Measurements from ENCODE around the gene ATP13A3. TPM values are rescaled to one million over a fixed set of nuclear protein-coding genes. Genes with fewer than 3 reads are reported as not detected.
A peak's percentile ranks its signal among the peaks of the same experiment; 100 is the strongest.
"Not testable (repeated sequence)": the region's sequence is repeated elsewhere in the genome, so short reads cannot be mapped to it uniquely, and the experiment has no call there.

The ATP13A3 gene
- total RNA-seq: 60.2 to 74.1 TPM (median 62.3 TPM) in 3 replicates

DNA sequence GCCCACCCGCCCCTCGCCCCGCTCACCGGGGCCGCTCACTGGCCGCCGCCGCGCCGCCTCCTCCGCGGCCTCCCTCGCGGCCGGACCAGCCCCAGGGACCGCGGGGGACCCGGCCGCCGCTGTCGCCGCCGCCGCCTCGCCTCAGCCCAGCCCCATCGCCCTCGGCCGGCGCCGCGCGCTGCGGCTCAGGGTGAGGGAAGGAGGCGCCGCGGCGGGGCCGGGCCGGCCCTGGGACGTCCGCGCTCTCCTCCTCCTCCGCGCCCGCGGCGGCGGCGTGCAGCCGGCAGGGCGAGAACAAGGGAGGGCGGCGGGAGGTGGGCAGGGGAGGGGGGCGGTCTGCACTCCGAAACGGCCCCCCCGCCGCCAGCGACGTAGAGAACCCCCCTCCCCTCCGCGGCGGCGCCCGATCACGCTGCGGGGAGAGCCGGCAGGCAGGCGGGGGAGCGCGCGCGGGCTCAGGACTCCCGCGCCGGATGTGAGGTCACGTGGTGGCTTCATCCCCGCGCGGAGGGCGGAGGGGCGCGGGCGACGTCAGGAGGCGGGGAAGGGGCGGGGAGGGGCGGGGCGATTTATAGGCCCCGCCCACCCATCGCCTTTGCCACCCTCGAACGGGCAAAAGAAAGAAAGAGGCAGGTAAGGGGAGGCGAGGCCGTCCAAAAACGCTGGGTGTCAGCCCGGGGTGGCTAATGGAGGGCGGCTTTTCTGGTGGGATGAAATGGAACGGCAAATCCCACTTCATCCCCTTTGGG, at the start of gene ATP13A3:
Gene ATP13A3, minus strand, starts transcription at position 463 of the 749 bp plus-strand sequence. CDS start 24,812 bp downstream, outside the sequence.
- DNase-seq (ENCODE audit: low spot score in 2 of 2, unreplicated experiment in 2 of 2): peak; percentile 81 to 84
- no peaks in the 10 kb centered on the region for H3K27me3 Mint-ChIP-seq (ENCODE audit: low read depth)
- TF ChIP-seq, protein P1, sequence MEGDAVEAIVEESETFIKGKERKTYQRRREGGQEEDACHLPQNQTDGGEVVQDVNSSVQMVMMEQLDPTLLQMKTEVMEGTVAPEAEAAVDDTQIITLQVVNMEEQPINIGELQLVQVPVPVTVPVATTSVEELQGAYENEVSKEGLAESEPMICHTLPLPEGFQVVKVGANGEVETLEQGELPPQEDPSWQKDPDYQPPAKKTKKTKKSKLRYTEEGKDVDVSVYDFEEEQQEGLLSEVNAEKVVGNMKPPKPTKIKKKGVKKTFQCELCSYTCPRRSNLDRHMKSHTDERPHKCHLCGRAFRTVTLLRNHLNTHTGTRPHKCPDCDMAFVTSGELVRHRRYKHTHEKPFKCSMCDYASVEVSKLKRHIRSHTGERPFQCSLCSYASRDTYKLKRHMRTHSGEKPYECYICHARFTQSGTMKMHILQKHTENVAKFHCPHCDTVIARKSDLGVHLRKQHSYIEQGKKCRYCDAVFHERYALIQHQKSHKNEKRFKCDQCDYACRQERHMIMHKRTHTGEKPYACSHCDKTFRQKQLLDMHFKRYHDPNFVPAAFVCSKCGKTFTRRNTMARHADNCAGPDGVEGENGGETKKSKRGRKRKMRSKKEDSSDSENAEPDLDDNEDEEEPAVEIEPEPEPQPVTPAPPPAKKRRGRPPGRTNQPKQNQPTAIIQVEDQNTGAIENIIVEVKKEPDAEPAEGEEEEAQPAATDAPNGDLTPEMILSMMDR (IDR thresholded peaks at IDR 0.05; ENCODE audit: unreplicated experiment): no peak
- peaks cover 12% of the 10 kb centered on the region for H3K4me1 Mint-ChIP-seq
- peak within 1 kb of the TSS; percentile 94 for H3K27ac Mint-ChIP-seq
- H3K4me3 Mint-ChIP-seq: peak within 1 kb of the TSS; percentile 86
- H3K9me3 Mint-ChIP-seq: peaks cover 6% of the 10 kb centered on the region
- peaks cover 5% of the 10 kb centered on the region for H3K36me3 Mint-ChIP-seq

DNA sequence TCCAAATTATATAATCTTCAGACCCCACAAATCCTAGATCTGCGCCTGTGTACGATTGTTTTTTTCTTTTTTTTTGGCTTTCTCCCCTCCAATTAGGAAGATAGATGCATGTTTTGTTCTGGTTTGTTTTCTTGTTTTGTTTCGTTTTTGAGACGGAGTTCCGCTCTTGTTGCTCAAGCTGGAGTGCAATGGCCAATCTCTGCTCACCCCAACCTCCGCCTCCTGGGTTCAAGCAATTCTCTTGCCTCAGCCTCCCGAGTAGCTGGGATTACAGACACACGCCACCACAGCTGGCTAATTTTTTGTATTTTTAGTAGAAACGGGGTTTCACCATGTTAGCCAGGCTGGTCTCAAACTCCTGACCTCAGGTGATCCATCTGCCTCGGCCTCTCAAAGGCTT, 48.4 kb upstream of the ATP13A3 start:
- peaks cover 24% of the 10 kb centered on the region for H3K9me3 Mint-ChIP-seq
- H3K4me1 Mint-ChIP-seq; H3K27me3 Mint-ChIP-seq (ENCODE audit: low read depth); DNase-seq (ENCODE audit: low spot score in 2 of 2, unreplicated experiment in 2 of 2); H3K27ac Mint-ChIP-seq; H3K36me3 Mint-ChIP-seq; H3K4me3 Mint-ChIP-seq: not testable (repeated sequence)

DNA sequence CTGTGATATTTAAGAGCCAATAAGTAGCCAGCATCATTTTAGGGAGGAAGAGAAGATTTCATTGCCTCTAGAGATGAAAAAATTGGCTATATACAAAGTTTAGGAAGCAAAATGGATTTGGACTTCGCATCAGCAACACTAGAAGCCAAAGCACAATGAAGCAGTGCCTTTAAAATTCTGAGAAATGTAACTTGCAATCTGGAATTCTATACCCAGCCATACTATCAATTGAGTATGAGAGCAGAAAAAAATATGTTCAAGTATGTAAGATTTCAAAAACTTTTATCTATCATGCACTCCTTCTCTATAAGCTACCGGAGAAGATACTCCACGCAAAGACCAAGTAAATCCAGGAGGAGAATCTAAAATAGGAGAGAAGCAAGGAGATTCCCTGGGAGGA, 47.4 kb upstream of the ATP13A3 start:
- peaks cover 24% of the 10 kb centered on the region for H3K9me3 Mint-ChIP-seq
- no peak for DNase-seq (ENCODE audit: low spot score in 2 of 2, unreplicated experiment in 2 of 2)
- H3K4me1 Mint-ChIP-seq: peaks cover 10% of the 10 kb centered on the region
- no peak overlapping the region for H3K27ac Mint-ChIP-seq
- H3K36me3 Mint-ChIP-seq: peaks cover 4% of the 10 kb centered on the region
- no peaks in the 10 kb centered on the region for H3K27me3 Mint-ChIP-seq (ENCODE audit: low read depth)
- TF ChIP-seq, protein P1 (IDR thresholded peaks at IDR 0.05; ENCODE audit: unreplicated experiment): no peak
- H3K4me3 Mint-ChIP-seq: no peak overlapping the region

DNA sequence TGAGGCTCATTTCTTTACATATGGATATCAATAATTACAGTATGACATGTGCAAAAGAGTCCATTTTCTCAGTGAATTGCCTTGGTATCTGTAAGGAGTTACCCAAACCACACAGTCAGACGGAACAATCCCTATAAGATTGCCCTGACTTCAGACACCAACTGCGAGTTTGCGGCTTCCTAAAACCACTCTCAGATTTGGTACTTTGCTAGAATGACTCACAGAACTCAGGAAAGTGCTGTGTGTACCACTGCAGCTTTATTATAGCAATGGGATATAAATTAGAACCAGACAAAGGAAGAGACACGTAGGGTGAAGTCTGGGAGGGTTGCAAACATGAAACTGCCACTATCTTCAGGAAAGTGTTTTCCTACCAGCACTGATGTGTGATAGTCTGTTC, 45.8 kb upstream of the ATP13A3 start:
- no peak for DNase-seq (ENCODE audit: low spot score in 2 of 2, unreplicated experiment in 2 of 2)
- Mint-ChIP-seq H3K4me1 (peaks cover 6% of the 10 kb centered on the region), H3K9me3 (peaks cover 24% of the 10 kb centered on the region), H3K27me3 (ENCODE audit: low read depth) (no peaks in the 10 kb centered on the region), H3K4me3 (no peak overlapping the region), H3K27ac (no peak overlapping the region), H3K36me3 (peaks cover 4% of the 10 kb centered on the region)
- TF ChIP-seq, protein P1 (IDR thresholded peaks at IDR 0.05; ENCODE audit: unreplicated experiment): no peak

DNA sequence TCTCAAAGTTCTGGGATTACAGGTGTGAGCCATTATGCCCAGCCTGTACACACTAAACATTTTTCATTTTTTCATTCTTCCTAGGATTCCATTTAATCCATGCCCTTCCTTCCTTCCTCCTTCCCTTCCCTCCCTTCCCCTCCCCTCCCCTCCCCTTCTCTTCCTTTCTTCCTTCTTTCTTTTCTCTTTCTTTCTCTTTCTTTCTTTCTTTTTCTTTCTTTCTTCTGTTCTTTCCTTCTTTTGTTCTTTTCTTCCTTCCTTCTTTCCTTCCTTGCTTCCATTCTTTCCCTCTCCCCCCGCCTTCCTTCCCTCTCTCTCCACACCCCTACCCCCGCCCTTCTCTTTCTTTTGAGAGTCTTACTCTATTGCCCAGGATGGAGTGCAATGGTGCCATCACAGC, 40.9 kb upstream of the ATP13A3 start:
- no peak for DNase-seq (ENCODE audit: low spot score in 2 of 2, unreplicated experiment in 2 of 2)
- H3K4me1 Mint-ChIP-seq: no peaks in the 10 kb centered on the region
- H3K27ac Mint-ChIP-seq: no peak overlapping the region
- no peaks in the 10 kb centered on the region for H3K36me3 Mint-ChIP-seq
- H3K4me3 Mint-ChIP-seq: no peak overlapping the region
- TF ChIP-seq, protein P1 (IDR thresholded peaks at IDR 0.05; ENCODE audit: unreplicated experiment): no peak
- H3K27me3 Mint-ChIP-seq (ENCODE audit: low read depth): no peaks in the 10 kb centered on the region
- peaks cover 15% of the 10 kb centered on the region for H3K9me3 Mint-ChIP-seq

DNA sequence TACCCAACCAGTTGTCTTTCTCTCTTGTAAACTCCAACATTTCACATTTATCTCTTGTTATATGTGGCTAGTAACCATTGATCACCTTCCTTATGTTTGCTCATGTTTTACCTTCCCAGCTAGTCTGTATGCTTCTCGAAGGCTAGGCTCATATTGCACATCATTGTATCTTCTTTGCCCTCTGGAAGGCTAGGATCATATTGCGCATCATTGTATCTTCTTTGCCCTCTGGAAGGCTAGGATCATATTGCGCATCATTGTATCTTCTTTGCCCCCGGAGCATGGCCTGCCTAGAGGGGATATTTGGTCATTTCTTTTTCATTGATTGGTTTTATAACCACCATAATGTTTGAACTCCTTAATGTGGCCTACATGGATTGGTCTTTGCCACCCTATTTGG, 39.4 kb upstream of the ATP13A3 start:
- H3K9me3 Mint-ChIP-seq: peaks cover 11% of the 10 kb centered on the region
- H3K27me3 Mint-ChIP-seq (ENCODE audit: low read depth): no peaks in the 10 kb centered on the region
- H3K4me3 Mint-ChIP-seq: no peak overlapping the region
- no peak overlapping the region for H3K27ac Mint-ChIP-seq
- no peak for DNase-seq (ENCODE audit: low spot score in 2 of 2, unreplicated experiment in 2 of 2)
- H3K4me1 Mint-ChIP-seq: peaks cover 2% of the 10 kb centered on the region
- TF ChIP-seq, protein P1 (IDR thresholded peaks at IDR 0.05; ENCODE audit: unreplicated experiment): no peak
- H3K36me3 Mint-ChIP-seq: no peaks in the 10 kb centered on the region
